Glutamatergic neuron (in vitro differentiated cells): ENCODE results near the gene S100P. TPM values are rescaled to one million over a fixed set of nuclear protein-coding genes. Genes with fewer than 3 reads are reported as not detected.

Source experiments
- DNase-seq: peaks from one replicate; pipeline ENCODE4 v3.0.0; 2022
- H3K27ac Mint-ChIP-seq: one replicate; pipeline ENCODE4 v1.8.0; 2020; ENCODE audit warnings: mild to moderate bottlenecking, mixed read lengths, inconsistent platforms; ENCODE audit not compliant: unreplicated experiment
- H3K27me3 Mint-ChIP-seq: one replicate; pipeline ENCODE4 v1.8.0; 2020; ENCODE audit warnings: mild to moderate bottlenecking, moderate library complexity, mixed read lengths, inconsistent platforms; ENCODE audit not compliant: unreplicated experiment
- H3K36me3 Mint-ChIP-seq: one replicate; pipeline ENCODE4 v1.8.0; 2020; ENCODE audit warnings: mild to moderate bottlenecking, mixed read lengths, inconsistent platforms; ENCODE audit not compliant: unreplicated experiment
- H3K4me1 Mint-ChIP-seq: one replicate; pipeline ENCODE4 v1.8.0; 2020; ENCODE audit warnings: mild to moderate bottlenecking, low read depth, mixed read lengths, inconsistent platforms; ENCODE audit not compliant: unreplicated experiment
- H3K4me3 Mint-ChIP-seq: one replicate; pipeline ENCODE4 v1.8.0; 2020; ENCODE audit warnings: mild to moderate bottlenecking, mixed read lengths, inconsistent platforms; ENCODE audit not compliant: unreplicated experiment
- H3K9me3 Mint-ChIP-seq: one replicate; pipeline ENCODE4 v1.8.0; 2020; ENCODE audit warnings: mild to moderate bottlenecking, moderate library complexity, mixed read lengths, inconsistent platforms; ENCODE audit not compliant: unreplicated experiment
- long read RNA-seq: library from polyadenylated mRNA; unstranded; transcript quantifications from one replicate; pipeline ENCODE4 v2.0.0, GENCODE V29; 2020; ENCODE audit not compliant: unreplicated experiment
- total RNA-seq: library from RNA; stranded (reverse); fragmentation: NEBNext Ultra II Directional; extraction: Animal tissue kit (Norgen Biotek cat#: 25700); gene quantifications from one replicate; pipeline ENCODE4 v1.2.1, GENCODE V29; 2021; ENCODE audit not compliant: unreplicated experiment
- TF ChIP-seq, protein P1 (sequence below): fragments of 200-600 bp; sonication (generic); IDR thresholded peaks from one replicate; pipeline ENCODE4 v1.5.0; 2021; ENCODE audit not compliant: partially characterized antibody, unreplicated experiment

The S100P gene
- not detected for total RNA-seq
- long read RNA-seq, result 0 reads

GRCh38 chr4:6693231-6694176 lies at the start of gene S100P:
Gene S100P, plus strand, starts transcription at chr4:6693878. Its CDS starts 55 bp downstream, at chr4:6693933.
- Mint-ChIP-seq H3K4me1 (peaks cover 29% of the 10 kb centered on the region), H3K36me3 (no peaks in the 10 kb centered on the region), H3K4me3 (peak within 1 kb of the TSS; percentile 56), H3K9me3 (peaks cover 8% of the 10 kb centered on the region), H3K27me3 (peaks cover 21% of the 10 kb centered on the region), H3K27ac (peak within 1 kb of the TSS; percentile 76)
- DNase-seq, result no peak
- TF ChIP-seq, protein P1, sequence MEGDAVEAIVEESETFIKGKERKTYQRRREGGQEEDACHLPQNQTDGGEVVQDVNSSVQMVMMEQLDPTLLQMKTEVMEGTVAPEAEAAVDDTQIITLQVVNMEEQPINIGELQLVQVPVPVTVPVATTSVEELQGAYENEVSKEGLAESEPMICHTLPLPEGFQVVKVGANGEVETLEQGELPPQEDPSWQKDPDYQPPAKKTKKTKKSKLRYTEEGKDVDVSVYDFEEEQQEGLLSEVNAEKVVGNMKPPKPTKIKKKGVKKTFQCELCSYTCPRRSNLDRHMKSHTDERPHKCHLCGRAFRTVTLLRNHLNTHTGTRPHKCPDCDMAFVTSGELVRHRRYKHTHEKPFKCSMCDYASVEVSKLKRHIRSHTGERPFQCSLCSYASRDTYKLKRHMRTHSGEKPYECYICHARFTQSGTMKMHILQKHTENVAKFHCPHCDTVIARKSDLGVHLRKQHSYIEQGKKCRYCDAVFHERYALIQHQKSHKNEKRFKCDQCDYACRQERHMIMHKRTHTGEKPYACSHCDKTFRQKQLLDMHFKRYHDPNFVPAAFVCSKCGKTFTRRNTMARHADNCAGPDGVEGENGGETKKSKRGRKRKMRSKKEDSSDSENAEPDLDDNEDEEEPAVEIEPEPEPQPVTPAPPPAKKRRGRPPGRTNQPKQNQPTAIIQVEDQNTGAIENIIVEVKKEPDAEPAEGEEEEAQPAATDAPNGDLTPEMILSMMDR, result no peak

DNA sequence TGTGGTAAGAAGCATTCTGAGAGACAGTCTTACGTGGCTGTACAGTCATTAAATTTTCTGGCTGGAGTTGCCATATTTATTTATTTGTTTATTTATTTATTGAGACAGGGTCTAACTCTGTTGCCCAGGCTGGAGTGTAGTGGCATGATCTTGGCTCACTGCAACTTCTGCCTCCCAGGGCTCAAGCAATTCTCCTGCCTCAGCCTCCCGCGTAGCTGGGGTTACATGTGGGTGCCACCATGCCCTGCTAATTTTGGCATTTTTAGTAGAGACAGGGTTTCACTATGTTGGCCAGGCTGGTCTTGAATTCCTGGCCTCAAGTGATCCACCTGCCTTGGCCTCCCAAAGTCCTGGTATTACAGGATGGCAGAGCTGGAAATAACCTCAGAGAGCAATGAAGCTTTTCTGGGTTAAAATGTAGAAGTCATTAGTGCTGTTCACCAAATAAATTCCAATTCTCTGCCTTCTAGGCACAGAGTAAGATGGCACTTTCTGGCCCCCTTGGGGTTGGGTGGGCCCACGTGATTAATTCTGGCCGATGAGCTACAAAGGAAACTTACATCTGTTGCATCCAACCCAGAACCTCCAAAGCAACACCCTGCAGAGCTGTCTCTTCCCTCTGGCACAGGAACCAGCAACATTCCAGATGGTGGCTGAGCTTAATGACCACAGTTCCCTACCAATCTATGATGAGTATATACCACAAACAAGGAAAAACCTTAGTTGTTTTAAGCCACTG lies 48.7 kb upstream of the S100P start:
- peaks cover 4% of the 10 kb centered on the region for H3K9me3 Mint-ChIP-seq

GRCh38 chr4:6647169-6647568 lies 46.5 kb upstream of the S100P start:
- no peak for DNase-seq
- TF ChIP-seq, protein P1, result no peak
- Mint-ChIP-seq H3K27me3 (no peaks in the 10 kb centered on the region), H3K4me1 (peaks cover 14% of the 10 kb centered on the region), H3K9me3 (no peaks in the 10 kb centered on the region), H3K27ac (peak overlapping the region; percentile 33), H3K36me3 (no peaks in the 10 kb centered on the region), H3K4me3 (no peak overlapping the region)

More for the DNA sequence above, 48.7 kb upstream of the S100P start:
- H3K4me3 Mint-ChIP-seq, result no peak overlapping the region
- TF ChIP-seq, protein P1, result no peak
- H3K27ac Mint-ChIP-seq, result peak overlapping the region; percentile 29
- peaks cover 7% of the 10 kb centered on the region for H3K27me3 Mint-ChIP-seq
- peaks cover 21% of the 10 kb centered on the region for H3K4me1 Mint-ChIP-seq
- H3K36me3 Mint-ChIP-seq, result no peaks in the 10 kb centered on the region
- DNase-seq, result no peak

GRCh38 chr4:6647582-6648230 lies 46.0 kb upstream of the S100P start:
- Mint-ChIP-seq H3K4me3 (no peak overlapping the region), H3K9me3 (no peaks in the 10 kb centered on the region), H3K36me3 (no peaks in the 10 kb centered on the region), H3K27me3 (no peaks in the 10 kb centered on the region), H3K27ac (peak overlapping the region; percentile 33), H3K4me1 (peaks cover 9% of the 10 kb centered on the region)
- TF ChIP-seq, protein P1, result no peak
- DNase-seq, result no peak
